Activated T-cell treated with anti-CD3 and anti-CD28 coated beads for 48 hours (primary cell): ENCODE measurements around the gene C2orf49.

Experiments used
- DNase-seq: peaks from one replicate; pipeline ENCODE4 v3.0.0-alpha.2; 2020; ENCODE audit warnings: low read depth

C2orf49 gene

DNA sequence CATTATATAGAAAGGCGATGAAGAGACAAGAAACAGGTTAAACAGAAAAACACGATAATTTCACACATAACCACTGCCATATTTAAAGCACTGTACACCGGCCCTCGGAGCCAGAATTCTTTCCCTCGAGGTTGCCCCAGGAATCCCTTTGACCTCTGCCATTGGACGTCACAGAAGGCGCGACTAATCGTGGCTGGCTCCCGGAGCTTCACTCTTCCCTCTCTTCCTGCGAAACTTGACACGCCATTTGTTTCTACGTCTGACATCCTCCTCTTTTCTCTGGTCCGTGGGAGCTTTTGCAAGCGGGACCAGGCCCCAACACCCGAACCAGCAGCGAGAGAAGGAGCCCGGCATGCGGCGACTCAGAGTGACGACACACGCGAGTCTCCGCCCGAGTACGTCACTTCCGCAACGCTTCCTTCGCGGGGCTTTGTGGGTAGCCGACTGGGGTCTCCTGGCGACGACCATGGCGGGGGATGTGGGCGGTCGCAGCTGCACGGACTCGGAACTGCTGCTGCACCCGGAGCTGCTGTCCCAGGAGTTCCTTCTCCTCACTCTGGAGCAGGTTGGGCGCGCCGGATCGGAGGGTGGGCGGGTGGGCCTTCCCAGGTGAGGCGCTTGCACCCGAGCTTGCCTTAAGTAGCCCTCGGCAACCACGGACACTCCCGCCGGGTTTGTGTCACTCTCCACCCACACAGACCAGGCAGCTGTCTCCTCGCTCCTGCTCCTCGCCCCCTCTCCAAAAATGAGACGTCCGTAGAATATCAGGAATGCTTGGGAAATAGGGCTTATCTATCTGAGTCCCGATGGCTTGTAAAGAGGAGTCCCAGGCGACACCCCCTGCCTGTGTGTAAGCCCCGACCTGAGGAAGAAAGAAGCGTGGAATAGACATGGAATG, at the start of gene C2orf49:
TSS of gene C2orf49 (plus strand) at position 419 of the 898 bp plus-strand sequence. CDS start at position 467, 48 bp downstream.
- peak; percentile 87 for DNase-seq

DNA sequence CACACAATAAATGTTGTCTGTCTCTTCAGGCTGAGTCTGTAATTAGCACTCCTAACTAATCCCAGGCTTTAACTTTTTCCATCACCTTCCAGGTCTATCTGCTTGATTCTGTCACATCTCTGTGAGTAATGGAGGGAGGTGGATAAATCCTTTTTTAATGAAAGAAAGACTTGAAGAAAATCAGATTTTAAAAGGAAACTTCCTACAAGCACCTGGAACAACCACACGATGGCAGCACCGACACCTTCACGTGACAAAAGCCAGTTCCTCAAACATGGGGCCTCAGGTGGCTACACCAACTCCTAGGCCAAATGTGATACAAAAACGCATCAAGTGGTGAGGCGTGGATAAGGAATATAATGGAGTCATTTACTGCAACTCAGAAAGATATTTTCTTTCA, 49.6 kb upstream of the C2orf49 start:
- DNase-seq, result peak; percentile 27

DNA sequence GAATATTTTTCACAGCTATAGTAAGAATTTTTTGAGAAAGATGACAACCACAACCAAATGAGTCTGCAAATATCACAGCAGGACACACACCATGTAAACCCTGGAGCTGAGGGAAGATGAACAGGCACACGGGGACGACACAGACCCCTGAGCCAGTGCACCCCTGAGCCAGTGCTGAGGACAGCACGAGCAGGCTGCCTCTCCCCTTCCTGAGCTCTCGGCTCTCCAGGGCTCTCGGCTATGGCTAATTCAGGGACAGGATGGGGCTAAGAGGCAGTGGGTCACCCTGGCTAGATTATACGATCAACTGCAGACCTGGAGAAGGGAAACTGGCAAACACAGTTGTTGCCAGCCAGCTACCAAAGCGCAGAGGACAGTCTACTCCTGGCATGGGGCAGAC, 49.2 kb upstream of the C2orf49 start:
- no peak for DNase-seq

DNA sequence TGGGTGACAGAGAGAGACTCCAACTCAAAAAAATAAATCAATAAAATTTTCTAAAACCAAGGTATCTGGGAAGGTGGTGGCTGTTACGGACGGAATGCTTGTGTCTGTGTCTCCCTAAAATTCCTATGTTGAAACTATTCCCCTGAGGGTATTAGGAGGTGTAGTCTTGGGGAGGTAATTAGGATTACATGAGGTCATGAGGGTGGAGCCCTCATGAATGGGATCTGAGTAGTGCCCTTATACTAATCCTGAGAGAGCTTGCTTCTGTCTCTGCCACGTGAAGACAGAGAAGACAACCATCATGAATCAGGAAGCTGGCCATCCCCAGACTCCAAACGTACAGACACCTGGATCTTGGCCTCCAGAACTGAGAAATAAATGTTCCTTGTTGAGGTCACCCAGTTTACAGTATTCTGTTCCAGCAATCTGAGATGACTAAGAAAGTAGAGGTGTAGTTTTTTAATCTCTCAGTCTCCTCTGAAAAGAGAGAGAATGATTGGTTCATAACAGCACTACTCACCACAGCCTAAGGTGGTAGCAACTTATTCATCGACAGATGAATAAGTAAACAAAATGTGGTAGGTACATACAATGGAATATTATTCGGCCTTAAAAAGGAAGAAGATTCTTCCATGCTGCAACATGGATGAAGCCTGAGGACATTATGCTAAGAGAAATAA, 46.2 kb upstream of the C2orf49 start:
- no peak for DNase-seq

DNA sequence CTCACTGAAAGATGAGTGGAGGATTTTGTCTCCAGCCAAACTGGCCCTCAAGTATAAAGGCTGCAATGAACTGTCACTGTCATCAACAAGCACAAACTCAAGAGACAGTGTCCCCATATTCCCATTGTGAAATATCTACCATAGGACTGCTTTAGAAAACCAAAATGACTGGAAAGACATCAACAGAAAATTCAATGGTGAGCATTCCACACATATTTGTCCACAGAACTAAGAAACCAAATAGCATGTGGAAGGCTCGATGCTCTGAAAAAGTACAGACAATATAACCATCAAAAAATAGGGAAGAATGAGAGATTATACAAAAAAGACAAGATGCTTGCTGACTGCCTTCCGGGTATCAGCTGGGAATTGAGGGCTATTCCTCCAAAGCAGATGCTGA, 45.4 kb upstream of the C2orf49 start:
- no peak for DNase-seq

DNA sequence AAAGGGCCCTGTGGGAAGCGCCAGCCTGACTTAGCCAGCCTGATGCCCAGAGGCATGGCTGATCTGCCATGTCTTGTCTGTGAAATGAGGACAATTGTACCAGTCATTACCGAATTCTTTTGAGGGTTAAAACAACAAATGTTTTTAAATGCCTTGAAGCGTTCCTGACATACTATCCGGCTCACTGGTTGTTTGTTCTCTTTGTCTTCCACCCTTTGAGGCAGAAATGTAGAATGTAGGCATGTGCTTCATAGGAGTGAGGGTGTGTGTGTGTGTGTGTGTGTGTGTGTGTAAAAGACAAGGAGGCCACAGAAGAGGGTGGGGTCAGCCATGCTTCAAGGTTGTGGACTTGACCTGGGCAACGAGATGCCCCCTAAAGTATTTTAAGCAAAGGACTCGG, 43.3 kb upstream of the C2orf49 start:
- no peak for DNase-seq

DNA sequence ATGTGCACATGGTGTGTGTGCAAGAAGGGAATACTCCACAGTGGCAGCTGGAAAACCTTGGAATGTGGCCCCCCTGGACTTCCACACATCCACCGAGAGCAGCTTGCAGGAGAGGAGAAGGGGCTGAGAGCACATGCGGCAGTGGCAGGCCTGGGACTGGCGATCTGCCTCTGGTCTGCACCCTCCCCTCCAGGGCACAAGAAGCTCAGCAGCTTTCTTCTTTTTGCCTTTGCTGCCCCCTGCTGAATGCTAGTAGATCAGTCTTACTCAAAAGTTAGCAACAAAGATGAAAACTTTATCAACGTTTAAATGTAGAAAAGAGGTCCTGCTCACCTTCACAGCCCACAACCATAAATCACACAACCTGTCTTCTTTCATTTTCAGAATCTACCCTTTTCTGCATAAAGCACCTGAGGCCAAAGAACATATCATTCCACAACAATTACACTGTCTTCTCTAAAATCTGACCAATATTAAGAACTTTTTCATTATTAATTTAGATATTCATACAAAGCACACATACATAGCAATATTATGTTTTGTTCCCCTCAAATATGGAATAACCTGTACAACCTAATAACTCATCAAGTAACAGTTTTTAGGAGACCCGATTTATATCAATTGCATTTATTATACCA, 42.4 kb upstream of the C2orf49 start:
- no peak for DNase-seq

DNA sequence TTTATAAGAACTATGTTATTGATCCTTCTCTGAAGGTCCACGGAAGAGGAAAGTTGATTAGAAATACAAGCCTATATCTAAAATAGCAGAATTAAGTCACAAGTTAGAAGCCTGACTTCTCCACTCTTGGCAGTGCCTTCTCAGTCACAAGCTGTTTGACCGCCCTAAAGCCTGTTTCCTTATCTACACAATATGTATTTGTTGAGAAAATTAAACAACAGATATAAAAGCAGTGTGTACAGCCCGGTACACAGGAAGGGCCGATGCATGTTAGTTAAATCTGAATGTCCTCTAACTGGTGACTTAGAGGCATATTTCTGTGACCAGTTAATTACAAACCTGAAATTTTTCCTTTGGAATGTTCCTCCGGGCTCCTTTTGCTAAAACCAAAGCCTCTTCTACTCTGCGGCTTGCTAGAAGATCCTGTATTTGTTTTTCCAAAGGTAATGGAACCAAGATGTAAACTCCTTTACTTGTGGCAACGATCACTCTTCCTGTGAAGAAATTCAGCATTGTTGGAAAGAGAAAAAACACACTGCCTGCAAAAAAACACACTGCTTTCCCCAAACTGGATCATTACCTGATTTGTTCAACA, 41.2 kb upstream of the C2orf49 start:
- DNase-seq, result no peak

DNA sequence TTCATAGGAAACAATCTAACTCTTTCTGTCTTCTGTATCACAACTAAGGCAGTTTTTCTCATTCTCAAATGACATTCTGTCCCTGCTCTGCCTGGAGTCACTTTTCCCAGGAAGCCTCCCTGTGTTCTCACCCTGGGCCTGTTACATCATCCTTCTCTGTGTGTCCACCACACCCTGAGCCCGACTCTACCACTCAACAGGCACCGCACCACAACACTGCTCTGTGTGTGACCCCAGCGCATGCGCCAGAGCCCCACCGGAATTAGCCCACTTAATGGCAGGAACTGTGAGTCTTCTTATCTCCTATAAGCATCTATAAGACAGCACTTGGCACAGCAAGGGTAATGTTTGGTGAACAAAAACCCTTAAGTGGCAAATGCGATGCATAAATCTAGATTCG, 40.1 kb upstream of the C2orf49 start:
- no peak for DNase-seq

DNA sequence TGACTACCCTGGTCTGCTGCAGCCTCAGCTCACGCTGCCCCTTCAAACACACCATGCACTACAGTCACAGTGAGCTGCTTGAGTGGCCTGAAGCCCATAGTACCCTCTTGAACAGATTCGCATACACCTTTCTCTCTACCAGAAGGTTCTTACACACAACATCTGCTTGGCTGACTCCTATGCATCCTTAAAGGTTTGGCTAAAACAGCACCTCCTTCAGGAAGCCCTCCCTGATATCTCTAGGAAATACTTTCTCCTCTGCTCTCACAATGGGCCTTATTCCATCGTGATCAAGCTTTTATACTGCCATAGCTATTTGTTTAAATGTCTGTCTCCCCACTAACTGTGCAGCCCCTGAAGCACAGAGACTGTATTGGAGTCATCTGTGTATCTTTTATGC, 39.3 kb upstream of the C2orf49 start:
- no peak for DNase-seq

DNA sequence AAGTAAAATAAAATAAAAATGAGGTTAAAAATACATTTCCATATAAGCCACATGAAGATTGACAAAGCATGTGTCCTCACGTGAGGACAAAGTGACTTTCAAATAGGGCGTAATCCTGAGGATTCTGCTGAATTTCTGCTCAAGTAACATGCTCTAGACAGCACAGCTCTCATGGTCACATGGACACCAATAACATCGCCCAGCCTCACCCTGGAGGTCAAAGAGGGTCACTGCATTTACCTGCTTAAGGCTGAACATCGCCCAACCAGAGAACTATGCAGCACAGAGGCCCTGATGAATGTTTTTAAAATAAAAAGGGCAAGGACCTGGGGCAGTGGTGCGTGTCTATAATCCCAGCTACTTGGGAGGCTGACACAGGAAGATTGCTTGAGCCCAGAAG, 38.0 kb upstream of the C2orf49 start:
- DNase-seq, result no peak

DNA sequence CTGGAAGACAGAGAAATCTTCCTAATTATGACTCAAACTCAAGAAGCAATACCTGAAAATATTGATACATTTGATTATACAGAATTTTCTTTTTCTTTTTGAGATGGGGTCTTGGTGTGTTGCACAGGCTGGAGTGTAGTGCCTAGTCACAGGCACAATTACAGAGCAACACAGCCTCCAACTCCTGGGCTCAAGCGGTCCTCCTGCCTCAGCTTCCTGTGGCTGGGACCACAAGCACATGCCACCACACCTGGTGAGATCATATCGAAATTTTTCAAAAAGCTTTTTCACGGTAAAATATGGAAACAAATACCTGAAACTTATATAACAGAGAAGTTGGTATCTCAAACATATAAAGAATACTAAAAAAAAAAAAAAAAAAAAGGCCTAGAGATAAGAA, 35.7 kb upstream of the C2orf49 start:
- no peak for DNase-seq

DNA sequence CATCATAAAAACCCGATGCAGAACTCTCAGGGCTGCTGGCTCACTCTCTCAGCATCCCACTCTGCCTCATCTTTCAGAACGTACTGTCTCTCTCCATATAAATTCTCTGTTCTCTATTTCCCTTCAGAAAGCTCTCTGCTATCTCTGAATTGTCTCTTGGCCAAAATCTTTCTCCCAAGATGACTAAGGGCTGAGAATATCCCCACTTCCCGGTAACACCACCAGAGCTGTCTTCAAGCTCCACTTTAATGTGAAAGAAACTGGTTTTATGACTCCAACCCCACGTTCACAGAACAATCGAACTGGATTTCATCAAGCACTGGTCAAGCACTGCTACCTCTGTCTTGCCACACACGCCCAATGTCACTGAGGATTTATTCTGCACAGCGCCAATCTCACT, 30.2 kb upstream of the C2orf49 start:
- no peak for DNase-seq

DNA sequence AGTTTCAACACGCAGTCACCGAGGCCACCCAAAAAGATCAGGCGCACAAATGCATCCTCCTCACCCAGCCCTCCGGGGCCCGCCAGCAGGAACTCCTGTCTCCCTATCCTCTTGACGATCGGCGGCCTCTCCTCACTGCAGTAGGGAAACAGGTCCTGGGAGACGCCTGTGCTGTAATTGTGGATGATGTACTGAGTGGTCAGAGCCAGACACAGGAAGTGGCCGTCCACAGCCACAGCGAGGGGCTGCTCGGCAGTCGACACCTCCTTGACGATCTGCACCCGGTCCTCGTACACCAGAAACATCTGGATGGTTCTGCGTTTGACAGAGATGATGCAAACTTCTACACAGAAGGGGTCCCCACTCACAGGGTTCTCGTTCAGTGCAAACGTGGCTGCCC, 29.8 kb upstream of the C2orf49 start:
- DNase-seq, result no peak

DNA sequence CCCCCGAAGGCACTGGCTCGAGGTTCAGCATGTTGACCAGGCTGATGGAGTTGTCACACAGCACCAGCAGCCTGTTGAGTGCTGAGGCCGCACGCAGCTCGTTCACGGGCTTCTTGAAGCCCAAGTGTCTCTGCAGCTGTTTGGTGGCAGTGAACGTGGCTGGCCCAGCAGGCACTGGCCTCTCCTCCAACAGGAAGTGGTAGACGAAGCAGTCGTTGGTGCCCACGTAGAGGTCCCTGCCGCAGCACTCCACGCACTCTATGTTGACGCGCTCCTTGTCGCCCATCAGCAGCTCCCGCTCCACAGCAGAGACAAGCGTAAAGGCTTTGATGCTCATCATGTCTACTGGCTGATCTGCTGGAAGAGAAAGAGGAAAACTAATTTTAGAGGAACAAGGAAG, 29.4 kb upstream of the C2orf49 start:
- DNase-seq, result no peak

DNA sequence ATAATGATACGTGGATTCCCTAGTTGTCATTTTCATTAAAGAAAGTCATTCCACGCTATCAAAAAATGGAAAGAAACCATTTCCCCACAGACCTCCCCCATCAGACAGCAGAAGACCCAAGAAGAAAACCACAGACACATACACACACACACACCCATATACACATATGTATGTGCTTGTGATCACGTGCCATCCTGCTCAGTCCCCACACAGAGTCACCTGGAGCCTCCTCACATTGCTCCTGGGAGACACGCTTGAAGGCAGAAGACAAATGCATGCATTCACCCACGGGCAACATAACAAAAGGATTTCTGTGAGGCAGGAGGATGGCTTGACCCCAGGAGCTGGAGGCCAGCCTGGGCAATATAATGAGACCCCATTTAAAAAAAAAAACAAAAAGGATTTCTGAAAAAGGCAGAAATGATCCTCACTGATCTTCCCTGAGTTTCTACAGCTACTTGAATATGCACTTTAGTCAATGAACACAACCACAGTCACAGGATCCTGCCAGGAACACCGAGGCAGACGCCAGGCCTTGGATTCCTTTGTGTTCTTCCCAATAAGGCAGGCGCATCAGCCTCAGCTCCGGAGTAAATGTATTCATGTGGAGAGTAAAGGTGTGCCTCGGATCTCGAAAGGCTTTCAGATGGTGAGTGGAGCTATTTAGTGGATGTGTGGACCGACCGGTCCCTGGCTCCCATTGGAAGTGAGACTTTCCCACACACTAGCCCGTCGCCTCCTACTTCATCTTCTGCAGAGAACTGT, 28.8 kb upstream of the C2orf49 start:
- DNase-seq, result no peak

DNA sequence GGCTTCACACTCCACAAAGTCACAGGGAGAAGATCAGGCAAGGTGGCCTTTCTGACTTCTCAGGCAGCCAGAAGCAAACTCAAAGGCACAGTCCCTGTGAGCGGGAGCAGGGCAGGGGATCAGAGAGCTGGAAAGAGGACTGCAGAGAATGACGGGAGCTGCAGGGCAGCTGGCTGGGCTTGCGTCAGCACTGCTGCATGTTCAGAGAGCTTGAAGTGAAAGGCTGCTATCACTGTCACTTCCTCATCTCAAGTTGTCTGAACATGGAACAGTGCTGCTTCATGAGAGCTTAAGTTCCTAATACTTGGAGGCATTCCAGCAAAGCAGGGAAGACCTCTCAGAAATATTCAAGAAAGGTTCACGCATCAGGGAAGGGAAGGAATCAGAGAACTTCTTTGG, 28.2 kb upstream of the C2orf49 start:
- no peak for DNase-seq

DNA sequence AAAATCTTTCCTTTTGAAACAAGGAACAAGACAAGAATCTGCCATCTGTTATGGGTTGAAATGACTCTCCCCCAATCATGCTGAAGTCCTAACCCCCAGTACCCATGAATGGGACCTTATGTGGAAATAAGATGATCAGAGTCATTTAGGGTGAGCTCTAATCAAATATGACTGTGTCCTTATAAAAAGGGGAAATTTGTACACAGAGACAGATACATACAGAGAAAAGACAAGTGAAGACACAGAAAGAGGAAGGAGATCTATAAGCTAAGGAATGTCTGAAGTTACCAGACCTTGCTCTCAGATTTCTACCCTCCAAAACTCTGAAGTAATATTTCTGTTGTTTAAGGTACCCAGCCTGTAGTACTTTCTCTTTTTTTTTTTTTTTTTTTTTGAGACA, 23.5 kb upstream of the C2orf49 start:
- DNase-seq, result no peak

DNA sequence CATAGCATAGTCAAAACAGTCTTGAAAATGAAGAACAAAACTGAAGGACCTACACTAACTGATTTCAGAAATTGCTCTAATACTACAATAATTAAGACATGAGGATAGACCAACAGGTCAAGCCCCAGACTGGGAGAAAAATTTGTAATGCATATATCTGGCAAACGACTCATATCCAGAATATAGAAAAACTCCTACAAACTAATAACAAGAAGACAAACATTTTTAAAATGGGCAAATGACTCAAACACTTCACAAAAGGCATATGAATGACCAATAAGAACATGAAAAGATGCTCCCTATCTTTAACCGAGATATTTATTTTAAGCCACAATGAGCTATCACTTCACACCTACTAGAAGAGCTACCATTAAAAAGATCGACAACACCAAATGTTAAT, 22.0 kb upstream of the C2orf49 start:
- DNase-seq, result no peak

DNA sequence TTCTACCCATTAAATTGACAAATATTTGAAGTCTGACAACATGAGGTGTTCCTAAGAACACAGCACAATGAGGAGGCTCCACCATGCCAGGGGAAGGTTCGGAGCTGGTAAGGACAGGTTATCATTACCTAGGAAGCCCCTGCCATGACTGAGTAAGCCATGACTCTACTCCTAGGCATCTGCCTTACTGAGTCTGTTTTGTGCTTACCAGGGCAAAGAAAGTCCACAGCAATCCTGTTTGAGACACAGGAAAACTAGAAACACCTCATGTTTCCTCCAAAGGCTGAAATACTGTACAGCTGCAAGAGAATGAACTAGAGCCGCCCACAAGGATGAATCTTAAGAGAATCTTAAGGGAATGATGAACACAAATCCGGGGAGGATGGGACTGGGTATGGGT, 19.4 kb upstream of the C2orf49 start:
- DNase-seq, result no peak

DNA sequence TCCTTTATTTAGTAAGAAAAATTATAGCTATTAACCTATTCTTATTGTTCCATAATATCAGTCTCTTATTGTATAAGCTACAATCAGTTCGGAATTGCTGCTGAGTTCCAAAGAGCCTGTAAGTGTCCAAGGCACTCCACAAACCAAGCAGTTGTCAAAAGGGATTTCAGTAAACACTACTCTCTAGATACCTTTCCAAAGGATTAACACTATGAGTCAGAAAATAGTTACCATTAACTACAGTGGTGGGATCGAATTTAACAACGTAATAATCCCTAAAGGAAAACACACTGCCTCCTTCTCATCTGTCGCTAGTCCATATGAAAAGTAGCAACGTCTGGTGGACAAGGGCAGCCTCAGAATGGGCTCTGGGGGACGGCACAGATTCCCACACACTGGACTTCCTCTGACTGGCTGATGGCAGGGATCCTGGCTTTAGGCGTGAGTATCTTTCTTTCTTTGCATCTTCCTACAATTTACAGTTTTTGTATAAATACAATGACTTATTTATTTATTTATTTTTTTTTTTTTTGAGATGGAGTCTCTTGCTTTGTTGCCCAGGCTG, 16.6 kb upstream of the C2orf49 start:
- no peak for DNase-seq
